Measurements from ENCODE around the gene MYH15. TPM values are rescaled to one million over a fixed set of nuclear protein-coding genes. Genes with fewer than 3 reads are reported as not detected.

The MYH15 gene
- polyA plus RNA-seq, 1 experiment, result 0.68 TPM

- no peak overlapping the region for H3K4me3 ChIP-seq (ENCODE audit: low read depth, low read length)
- ChIA-PET POLR2A (interaction anchor here (0.7 kb wide), 1 partner anchor 491 kb away, joined by 6 read pairs; no protein-coding TSS in a partner anchor), CTCF (interaction anchor here (1.2 to 3.4 kb wide), 3 partner anchors 20 to 419 kb away, joined by 5 to 16 read pairs (median 10); no protein-coding TSS in a partner anchor)
- TF ChIP-seq CTCF (IDR thresholded peaks at IDR 0.05; ENCODE audit: low read depth, low read length), result no peak
- no peaks in the 10 kb centered on the region for H3K9me3 ChIP-seq (ENCODE audit: control insufficient read depth, insufficient read depth, low read length)
- no peak for DNase-seq (ENCODE audit: low read depth, low spot score)
- H3K27ac ChIP-seq (ENCODE audit: low read depth, low read length), result no peak overlapping the region
- H3K27me3 ChIP-seq (ENCODE audit: control insufficient read depth, insufficient read depth, low read length), result no peaks in the 10 kb centered on the region
Measured at GRCh38 chr3:108497271-108497670, 13.1 kb downstream of the MYH15 start.

GRCh38 chr3:108495717-108496116 is 14.7 kb downstream of the MYH15 start:
- no peak overlapping the region for H3K27ac ChIP-seq (ENCODE audit: low read depth, low read length)
- no peaks in the 10 kb centered on the region for H3K9me3 ChIP-seq (ENCODE audit: control insufficient read depth, insufficient read depth, low read length)
- CTCF ChIA-PET, result interaction anchor here (1.0 to 1.7 kb wide), 3 partner anchors 18 to 419 kb away, joined by 3 to 15 read pairs (median 4); no protein-coding TSS in a partner anchor
- DNase-seq (ENCODE audit: low read depth, low spot score), result no peak
- POLR2A ChIA-PET, result no interaction called here
- no peak for TF ChIP-seq CTCF (IDR thresholded peaks at IDR 0.05; ENCODE audit: low read depth, low read length)
- H3K27me3 ChIP-seq (ENCODE audit: control insufficient read depth, insufficient read depth, low read length), result no peaks in the 10 kb centered on the region
- H3K4me3 ChIP-seq (ENCODE audit: low read depth, low read length), result no peak overlapping the region

GRCh38 chr3:108494906-108495531 is 15.4 kb downstream of the MYH15 start:
- ChIA-PET CTCF (interaction anchor here (0.7 to 4.8 kb wide), 4 partner anchors 11 to 420 kb away, joined by 3 to 22 read pairs (median 10); no protein-coding TSS in a partner anchor), POLR2A (no interaction called here)
- no peak for TF ChIP-seq CTCF (IDR thresholded peaks at IDR 0.05; ENCODE audit: low read depth, low read length)

GRCh38 chr3:108493862-108494261 is 16.5 kb downstream of the MYH15 start:
- DNase-seq (ENCODE audit: low read depth, low spot score), result no peak
- TF ChIP-seq CTCF (IDR thresholded peaks at IDR 0.05; ENCODE audit: low read depth, low read length), result peak; percentile 18; the same call in 1 of the 2 replicates
- H3K27ac ChIP-seq (ENCODE audit: low read depth, low read length), result no peak overlapping the region
- no peak overlapping the region for H3K4me3 ChIP-seq (ENCODE audit: low read depth, low read length)
- no peaks in the 10 kb centered on the region for H3K9me3 ChIP-seq (ENCODE audit: control insufficient read depth, insufficient read depth, low read length)
- POLR2A ChIA-PET, result no interaction called here
- no peaks in the 10 kb centered on the region for H3K27me3 ChIP-seq (ENCODE audit: control insufficient read depth, insufficient read depth, low read length)
- CTCF ChIA-PET, result interaction anchor here (1.0 to 7.4 kb wide), 3 partner anchors 16 to 421 kb away, joined by 3 to 193 read pairs (median 22); no protein-coding TSS in a partner anchor

More at GRCh38 chr3:108494906-108495531, 15.4 kb downstream of the MYH15 start:
- DNase-seq (ENCODE audit: low read depth, low spot score), result no peak
- Histone ChIP-seq H3K27me3 (ENCODE audit: control insufficient read depth, insufficient read depth, low read length) (no peaks in the 10 kb centered on the region), H3K27ac (ENCODE audit: low read depth, low read length) (no peak overlapping the region), H3K4me3 (ENCODE audit: low read depth, low read length) (no peak overlapping the region), H3K9me3 (ENCODE audit: control insufficient read depth, insufficient read depth, low read length) (no peaks in the 10 kb centered on the region)

- POLR2A ChIA-PET, result no interaction called here
Measured at GRCh38 chr3:108491456-108491855, 18.9 kb downstream of the MYH15 start.

More at GRCh38 chr3:108491456-108491855, 18.9 kb downstream of the MYH15 start:
- Histone ChIP-seq H3K27ac (ENCODE audit: low read depth, low read length) (no peak overlapping the region), H3K9me3 (ENCODE audit: control insufficient read depth, insufficient read depth, low read length) (no peaks in the 10 kb centered on the region), H3K27me3 (ENCODE audit: control insufficient read depth, insufficient read depth, low read length) (no peaks in the 10 kb centered on the region), H3K4me3 (ENCODE audit: low read depth, low read length) (no peak overlapping the region)
- no peak for DNase-seq (ENCODE audit: low read depth, low spot score)
- no peak for TF ChIP-seq CTCF (IDR thresholded peaks at IDR 0.05; ENCODE audit: low read depth, low read length)
- CTCF ChIA-PET, result interaction anchor here (0.5 to 7.4 kb wide), 5 partner anchors 9 to 527 kb away, joined by 3 to 193 read pairs (median 3); no protein-coding TSS in a partner anchor
